ENCODE measurements around the gene SRGAP3.

Gene SRGAP3

GRCh38 chr3:9173445-9173844 is 76.0 kb downstream of the SRGAP3 start:
- no peak for DNase-seq (ENCODE audit: low read depth in 2 of 2)

GRCh38 chr3:9172851-9173321 is 76.6 kb downstream of the SRGAP3 start:
- DNase-seq (ENCODE audit: low read depth in 2 of 2), result no peak

GRCh38 chr3:9170851-9171160 is 78.6 kb downstream of the SRGAP3 start:
- no peak for DNase-seq (ENCODE audit: low read depth in 2 of 2)

- DNase-seq (ENCODE audit: low read depth in 2 of 2), result no peak
Measured at GRCh38 chr3:9169956-9170850, 79.2 kb downstream of the SRGAP3 start.

- no peak for DNase-seq (ENCODE audit: low read depth in 2 of 2)
Measured at GRCh38 chr3:9169326-9169725, 80.1 kb downstream of the SRGAP3 start.

- no peak for DNase-seq (ENCODE audit: low read depth in 2 of 2)
Measured at GRCh38 chr3:9168241-9168741, 81.2 kb downstream of the SRGAP3 start.

- DNase-seq (ENCODE audit: low read depth in 2 of 2), result no peak
Measured at GRCh38 chr3:9167222-9167621, 82.2 kb downstream of the SRGAP3 start.

- no peak for DNase-seq (ENCODE audit: low read depth in 2 of 2)
Measured at GRCh38 chr3:9165421-9165820, 84.0 kb downstream of the SRGAP3 start.

GRCh38 chr3:9163289-9163688 is 86.2 kb downstream of the SRGAP3 start:
- no peak for DNase-seq (ENCODE audit: low read depth in 2 of 2)

- DNase-seq (ENCODE audit: low read depth in 2 of 2), result no peak
Measured at GRCh38 chr3:9161811-9162210, 87.6 kb downstream of the SRGAP3 start.

- DNase-seq (ENCODE audit: low read depth in 2 of 2), result no peak
Measured at GRCh38 chr3:9161298-9161697, 88.1 kb downstream of the SRGAP3 start.

GRCh38 chr3:9158865-9159630 is 90.4 kb downstream of the SRGAP3 start:
- no peak for DNase-seq (ENCODE audit: low read depth in 2 of 2)

GRCh38 chr3:9157651-9158362 is 91.6 kb downstream of the SRGAP3 start:
- DNase-seq (ENCODE audit: low read depth in 2 of 2), result no peak

GRCh38 chr3:9156604-9157003 is 92.8 kb downstream of the SRGAP3 start:
- no peak for DNase-seq (ENCODE audit: low read depth in 2 of 2)

- DNase-seq (ENCODE audit: low read depth in 2 of 2), result no peak
Measured at GRCh38 chr3:9155028-9155427, 94.4 kb downstream of the SRGAP3 start.

GRCh38 chr3:9153904-9154619 is 95.4 kb downstream of the SRGAP3 start:
- DNase-seq (ENCODE audit: low read depth in 2 of 2), result no peak

- DNase-seq (ENCODE audit: low read depth in 2 of 2), result no peak
Measured at GRCh38 chr3:9151240-9151639, 98.2 kb downstream of the SRGAP3 start.

- no peak for DNase-seq (ENCODE audit: low read depth in 2 of 2)
Measured at GRCh38 chr3:9149566-9149965, 99.9 kb downstream of the SRGAP3 start.

GRCh38 chr3:9147896-9148266 is 101.6 kb downstream of the SRGAP3 start:
- DNase-seq (ENCODE audit: low read depth in 2 of 2), result no peak

- DNase-seq (ENCODE audit: low read depth in 2 of 2), result no peak
Measured at GRCh38 chr3:9147215-9147895, 102.1 kb downstream of the SRGAP3 start.
